Keratinocyte (primary cell): Measurements from ENCODE around the gene XCL1. TPM values are rescaled to one million over a fixed set of nuclear protein-coding genes. Genes with fewer than 3 reads are reported as not detected.
"Not testable (repeated sequence)": the region's sequence is repeated elsewhere in the genome, so short reads cannot be mapped to it uniquely, and the experiment has no call there.

Source experiments
- DNase-seq: peaks from one replicate; pipeline ENCODE4 v3.0.0-alpha.2; 2011; ENCODE audit warnings: low read depth, missing footprints, low spot score
- FAIRE-seq: peaks from 2 replicates; lab custom pipeline; 2011; peaks lifted over from hg19 to GRCh38; lab: Jason Lieb, UNC
- H2AFZ ChIP-seq: 2 replicates; pipeline ENCODE4 v1.6.0; 2012; ENCODE audit warnings: low read length, control low read depth, inconsistent platforms; ENCODE audit not compliant: control insufficient read depth
- H3K27ac ChIP-seq: 2 replicates; pipeline ENCODE4 v1.5.1; 2011; ENCODE audit warnings: low read length; ENCODE audit not compliant: control insufficient read depth, insufficient read depth
- H3K27me3 ChIP-seq: 3 replicates; pipeline ENCODE4 v1.6.0; 2011; ENCODE audit warnings: low read length; ENCODE audit not compliant: control insufficient read depth, insufficient read depth; ENCODE audit errors: extremely low read depth
- H3K36me3 ChIP-seq, 2 experiments: 2 replicates in 1 of 2; 3 replicates in 1 of 2; pipeline ENCODE4 v1.5.1; 2011; ENCODE audit warnings: low read length in 2 of 2, mild to moderate bottlenecking in 1 of 2; ENCODE audit not compliant: control insufficient read depth in 2 of 2, insufficient read depth in 2 of 2; ENCODE audit errors: extremely low read depth in 1 of 2
- H3K4me1 ChIP-seq: 3 replicates; pipeline ENCODE4 v1.5.1; 2011; ENCODE audit warnings: low read length; ENCODE audit not compliant: control insufficient read depth, insufficient read depth; ENCODE audit errors: extremely low read depth
- H3K4me2 ChIP-seq: 3 replicates; pipeline ENCODE4 v1.6.0; 2011; ENCODE audit warnings: low read depth, low read length; ENCODE audit not compliant: control insufficient read depth, insufficient read depth; ENCODE audit errors: extremely low read depth
- H3K4me3 ChIP-seq, 3 experiments: fragments of 200-600 bp in 1 of 3; sonication (generic) in 1 of 3; 2 replicates in 2 of 3; 3 replicates in 1 of 3; pipeline ENCODE4 v1.5.1; 2011 to 2016; ENCODE audit warnings: low read length in 3 of 3, mild to moderate bottlenecking in 3 of 3, control low read depth in 2 of 3, inconsistent platforms in 1 of 3, low read depth in 1 of 3, mixed read lengths in 1 of 3, mixed run types in 1 of 3, moderate library complexity in 1 of 3; ENCODE audit not compliant: control insufficient read depth in 2 of 3, insufficient read depth in 2 of 3; ENCODE audit errors: extremely low read depth in 1 of 3
- H3K79me2 ChIP-seq: 2 replicates; pipeline ENCODE4 v1.6.0; 2012; ENCODE audit warnings: low read length; ENCODE audit not compliant: control insufficient read depth, insufficient read depth
- H3K9ac ChIP-seq: 3 replicates; pipeline ENCODE4 v1.6.0; 2011; ENCODE audit warnings: low read length; ENCODE audit not compliant: control insufficient read depth, insufficient read depth; ENCODE audit errors: extremely low read depth
- H3K9me1 ChIP-seq: 3 replicates; pipeline ENCODE4 v1.6.0; 2011; ENCODE audit warnings: low read length; ENCODE audit not compliant: control insufficient read depth, insufficient read depth; ENCODE audit errors: extremely low read depth
- H3K9me3 ChIP-seq: 2 replicates; pipeline ENCODE4 v1.5.1; 2012; ENCODE audit warnings: low read depth, low read length; ENCODE audit not compliant: control insufficient read depth
- H4K20me1 ChIP-seq: 3 replicates; pipeline ENCODE4 v1.6.0; 2011; ENCODE audit warnings: low read length; ENCODE audit not compliant: control insufficient read depth, insufficient read depth; ENCODE audit errors: extremely low read depth
- EZH2 ChIP-seq: IDR thresholded peaks from one replicate; pipeline ENCODE4 v1.6.1; 2012; ENCODE audit warnings: inconsistent platforms, mild to moderate bottlenecking, low read length, moderate library complexity
- dilution Hi-C: fragments of 300-500 bp; cut with MboI; formaldehyde crosslinking; loops from one replicate; pipeline ENCODE4 v1.7.0; 2020; ENCODE audit warnings: low sequenced_read_pairs; ENCODE audit not compliant: extremely low pct_ligation_motif_present
- polyA plus RNA-seq, 5 experiments: library from polyadenylated mRNA; depleted of rRNA in 3 of 5; stranded (reverse) in 3 of 5; stranded (forward) in 1 of 5; unstranded in 1 of 5; fragments of >200 nt; gene quantifications; 1 replicate in 1 of 5; 2 replicates in 3 of 5; 3 replicates in 1 of 5; pipeline versions ENCODE4 v1.2.1 to v1.2.3, GENCODE V29; 2011 to 2012; ENCODE audit warnings: missing spikeins in 2 of 5, low read depth in 1 of 5, low replicate concordance in 1 of 5
- TF ChIP-seq, protein P1 (sequence below), 3 experiments: IDR thresholded peaks in 1 of 3; conservative IDR thresholded peaks in 1 of 3; optimal IDR thresholded peaks in 1 of 3; 2 replicates in 2 of 3; 3 replicates in 1 of 3; pipeline versions ENCODE3 to v1.5.1; 2011; ENCODE audit warnings: low read length in 3 of 3, mild to moderate bottlenecking in 3 of 3, moderate library complexity in 2 of 3, control low read depth in 1 of 3, inconsistent platforms in 1 of 3; ENCODE audit not compliant: insufficient read depth in 2 of 3; ENCODE audit errors: extremely low read depth in 1 of 3

The XCL1 gene
- polyA plus RNA-seq, 1 donor (not counting 4 experiments of a cell fraction or from before 2014, with no cell fraction given), result 0.18 TPM

DNA sequence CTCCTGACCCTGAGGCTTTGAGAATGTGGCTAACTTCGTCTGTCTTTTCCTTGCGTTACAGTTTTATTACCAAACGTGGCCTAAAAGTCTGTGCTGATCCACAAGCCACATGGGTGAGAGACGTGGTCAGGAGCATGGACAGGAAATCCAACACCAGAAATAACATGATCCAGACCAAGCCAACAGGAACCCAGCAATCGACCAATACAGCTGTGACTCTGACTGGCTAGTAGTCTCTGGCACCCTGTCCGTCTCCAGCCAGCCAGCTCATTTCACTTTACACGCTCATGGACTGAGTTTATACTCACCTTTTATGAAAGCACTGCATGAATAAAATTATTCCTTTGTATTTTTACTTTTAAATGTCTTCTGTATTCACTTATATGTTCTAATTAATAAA lies 4.6 kb downstream of the XCL1 start:
- H4K20me1 ChIP-seq, H3K4me3 ChIP-seq, H2AFZ ChIP-seq, H3K79me2 ChIP-seq, DNase-seq, H3K4me2 ChIP-seq, H3K27ac ChIP-seq, H3K9ac ChIP-seq, H3K9me1 ChIP-seq, dilution Hi-C loops, H3K27me3 ChIP-seq, H3K9me3 ChIP-seq, H3K36me3 ChIP-seq: not testable (repeated sequence)
- peak; percentile 36 for FAIRE-seq
- peaks cover 10% of the 10 kb centered on the region for H3K4me1 ChIP-seq

DNA sequence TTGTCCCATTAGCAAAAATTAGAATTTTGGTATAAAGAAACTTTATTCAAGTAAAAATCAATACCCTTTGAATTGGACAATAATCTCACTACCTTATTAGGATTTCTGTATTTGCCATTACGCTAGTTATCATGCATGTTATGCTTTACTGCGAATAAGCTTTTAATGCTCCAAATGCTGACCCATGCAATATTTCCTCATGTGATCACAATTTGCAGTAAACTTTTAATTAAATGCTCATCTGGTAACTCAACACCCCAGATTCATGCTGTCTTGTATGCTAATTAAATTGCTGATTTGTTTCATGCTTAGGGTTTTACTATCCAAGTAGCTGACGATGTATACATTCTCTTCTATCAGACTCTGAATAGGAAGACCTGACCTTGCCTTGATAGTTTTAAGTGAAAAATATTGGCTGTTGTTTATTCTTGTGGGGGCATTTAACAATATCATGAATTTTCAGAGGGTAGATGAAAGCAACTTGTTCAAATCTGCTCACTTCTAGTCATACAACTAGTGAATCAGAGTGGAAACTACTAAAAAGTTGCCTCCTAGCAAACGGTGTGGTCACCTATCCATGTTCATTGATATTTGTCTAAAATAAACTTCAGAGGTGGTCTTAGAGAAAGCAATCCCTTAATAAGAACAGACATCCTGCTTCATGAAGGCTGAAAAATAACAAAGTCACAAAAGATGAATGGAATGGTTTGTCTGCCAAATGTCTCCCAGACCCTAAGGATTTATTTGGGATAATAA lies 5.6 kb downstream of the XCL1 start:
- Histone ChIP-seq H3K9ac (no peak overlapping the region), H3K9me1 (no peaks in the 10 kb centered on the region), H3K4me3 (no peak overlapping the region), H3K27ac (no peak overlapping the region), H3K79me2 (no peaks in the 10 kb centered on the region), H3K4me1 (peaks cover 10% of the 10 kb centered on the region), H4K20me1 (no peaks in the 10 kb centered on the region), H3K36me3 (no peaks in the 10 kb centered on the region), H3K27me3 (no peaks in the 10 kb centered on the region), H3K9me3 (no peaks in the 10 kb centered on the region), H3K4me2 (no peak overlapping the region), H2AFZ (no peak overlapping the region)
- no peak for FAIRE-seq
- no peak for DNase-seq
- no peak for TF ChIP-seq EZH2
- TF ChIP-seq, protein P1, sequence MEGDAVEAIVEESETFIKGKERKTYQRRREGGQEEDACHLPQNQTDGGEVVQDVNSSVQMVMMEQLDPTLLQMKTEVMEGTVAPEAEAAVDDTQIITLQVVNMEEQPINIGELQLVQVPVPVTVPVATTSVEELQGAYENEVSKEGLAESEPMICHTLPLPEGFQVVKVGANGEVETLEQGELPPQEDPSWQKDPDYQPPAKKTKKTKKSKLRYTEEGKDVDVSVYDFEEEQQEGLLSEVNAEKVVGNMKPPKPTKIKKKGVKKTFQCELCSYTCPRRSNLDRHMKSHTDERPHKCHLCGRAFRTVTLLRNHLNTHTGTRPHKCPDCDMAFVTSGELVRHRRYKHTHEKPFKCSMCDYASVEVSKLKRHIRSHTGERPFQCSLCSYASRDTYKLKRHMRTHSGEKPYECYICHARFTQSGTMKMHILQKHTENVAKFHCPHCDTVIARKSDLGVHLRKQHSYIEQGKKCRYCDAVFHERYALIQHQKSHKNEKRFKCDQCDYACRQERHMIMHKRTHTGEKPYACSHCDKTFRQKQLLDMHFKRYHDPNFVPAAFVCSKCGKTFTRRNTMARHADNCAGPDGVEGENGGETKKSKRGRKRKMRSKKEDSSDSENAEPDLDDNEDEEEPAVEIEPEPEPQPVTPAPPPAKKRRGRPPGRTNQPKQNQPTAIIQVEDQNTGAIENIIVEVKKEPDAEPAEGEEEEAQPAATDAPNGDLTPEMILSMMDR (optimal IDR thresholded peaks at IDR 0.05 in 1 of 3, IDR thresholded peaks at IDR 0.05 in 1 of 3, conservative IDR thresholded peaks at IDR 0.05 in 1 of 3; ENCODE audit: extremely low read depth in 1 of 3, insufficient read depth in 2 of 3, low read length in 3 of 3), result no peak
- dilution Hi-C loops, result no loop called here
